NCI-H187 treated with DMSO at 0.1 percent for 48 hours (cell line): ENCODE results near the gene DCTN3.

Source experiments
- DNase-seq: peaks from one replicate; lab custom pipeline; 2025; lab: John Stamatoyannopoulos, UW

Gene DCTN3

GRCh38 chr9:34573599-34574325 is 46.5 kb downstream of the DCTN3 start:
- no peak for DNase-seq

- no peak for DNase-seq
These were observed 47.7 kb downstream of the DCTN3 start for GRCh38 chr9:34572628-34573027.

GRCh38 chr9:34572092-34572491 is 48.2 kb downstream of the DCTN3 start:
- DNase-seq: no peak

DNA sequence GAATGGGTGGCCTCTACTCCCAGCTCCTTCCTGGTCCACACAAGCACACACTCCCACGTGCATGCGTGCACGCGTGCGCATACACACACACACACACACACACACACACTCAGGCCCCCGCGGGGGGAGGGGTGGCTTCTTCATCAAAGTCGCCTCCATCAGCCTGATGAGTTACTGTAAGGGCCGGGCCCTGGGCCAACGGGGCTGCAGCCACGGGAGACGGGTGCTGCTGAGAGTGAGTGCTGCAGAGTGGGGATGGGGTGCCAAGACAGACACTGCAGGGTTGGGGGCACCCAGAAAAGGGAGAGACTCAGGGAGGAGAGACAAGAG is 48.8 kb downstream of the DCTN3 start:
- DNase-seq: no peak

- no peak for DNase-seq
These were observed 49.4 kb downstream of the DCTN3 start for GRCh38 chr9:34570809-34571480.

DNA sequence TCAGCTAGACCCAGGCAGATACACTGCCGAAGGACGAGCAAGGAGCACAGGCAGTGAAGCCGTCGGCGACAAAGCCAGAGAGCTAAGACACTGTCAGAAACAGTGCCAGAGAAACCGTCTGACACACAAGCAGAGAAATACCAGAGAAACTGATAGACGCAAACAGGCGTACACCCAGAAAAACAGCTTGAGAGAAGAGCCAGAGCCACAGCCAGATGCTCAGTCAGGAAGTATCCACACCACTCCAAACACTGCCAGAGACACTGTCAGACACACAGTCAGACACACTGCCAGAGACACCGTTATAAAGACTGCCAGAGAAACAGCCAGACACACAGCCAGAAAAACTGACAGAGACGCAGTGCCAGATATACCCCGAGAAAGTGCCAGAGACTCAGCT is 49.9 kb downstream of the DCTN3 start:
- no peak for DNase-seq

DNA sequence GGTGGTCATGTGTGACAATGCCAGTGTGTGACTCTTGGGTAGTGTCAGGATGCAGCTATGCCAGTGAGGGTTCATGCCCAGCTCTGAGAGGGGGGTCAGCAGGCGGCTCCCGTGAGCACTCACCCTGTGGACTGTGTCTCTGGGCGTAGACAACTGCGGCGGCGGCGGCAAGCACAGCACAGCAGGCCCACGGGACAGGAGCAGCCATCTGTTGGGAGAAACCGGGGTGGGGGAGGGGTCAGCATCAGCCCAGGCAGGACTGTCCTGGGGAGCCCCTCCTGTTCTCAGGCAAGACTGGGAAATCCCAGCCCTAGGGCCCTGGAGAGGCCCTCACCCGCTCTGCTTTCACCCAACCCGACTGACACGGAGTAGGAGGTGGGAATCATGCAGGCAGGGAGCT is 51.5 kb downstream of the DCTN3 start:
- no peak for DNase-seq

- DNase-seq: no peak
These were observed 52.2 kb downstream of the DCTN3 start for GRCh38 chr9:34568133-34568532.

DNA sequence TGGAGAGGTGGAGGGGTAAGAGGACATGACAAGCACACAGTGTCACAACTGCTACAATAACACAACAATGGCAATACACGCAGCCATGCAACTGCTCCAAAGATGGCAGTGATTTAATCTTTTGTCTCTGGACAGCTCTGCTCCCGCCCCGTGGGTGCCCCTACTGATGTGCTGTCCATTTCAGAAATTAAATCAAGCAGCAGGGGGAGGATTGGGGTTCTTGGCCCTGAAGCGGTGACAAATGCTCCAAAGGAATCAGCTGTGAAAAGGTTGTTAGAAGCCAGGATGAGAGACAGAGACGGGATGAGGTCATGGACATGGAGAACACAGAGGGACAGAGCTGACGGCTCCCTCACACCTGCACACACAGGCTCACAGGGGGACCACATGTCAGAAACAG is 53.3 kb downstream of the DCTN3 start:
- DNase-seq: no peak

- DNase-seq: no peak
These were observed 54.0 kb downstream of the DCTN3 start for GRCh38 chr9:34566322-34566721.

- DNase-seq: no peak
These were observed 54.4 kb downstream of the DCTN3 start for GRCh38 chr9:34565856-34566255.

DNA sequence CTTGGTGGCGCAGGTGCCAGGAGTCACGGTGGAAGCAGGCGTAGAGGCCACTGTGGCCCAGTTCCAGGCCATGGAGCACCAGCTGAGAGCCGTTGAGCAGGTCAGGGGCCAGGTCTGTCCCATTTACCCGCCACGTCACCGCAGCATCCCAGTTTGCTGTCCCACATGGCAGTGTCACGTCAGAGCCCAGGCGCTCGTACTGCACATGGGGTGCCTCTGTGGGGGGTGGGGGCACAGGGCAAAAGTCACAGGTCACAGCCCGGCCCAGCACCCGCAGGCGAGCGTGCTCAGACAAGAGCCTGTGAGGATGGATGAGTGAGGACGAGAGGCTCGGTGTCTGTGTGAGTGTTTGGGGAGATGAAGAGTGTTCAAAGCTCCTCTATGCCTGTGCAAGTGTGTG is 55.7 kb downstream of the DCTN3 start:
- DNase-seq: no peak
